ENCODE measurements around the gene EIPR1. TPM values are rescaled to one million over a fixed set of nuclear protein-coding genes. Genes with fewer than 3 reads are reported as not detected.

The EIPR1 gene
- total RNA-seq, 1 experiment from 2014 or later: 36.9 TPM

- ChIA-PET CTCF (no interaction called here), POLR2A (no interaction called here)
- intact Hi-C loops (cut with micrococcal nuclease; ENCODE audit: unreplicated experiment): no loop called here
- Mint-ChIP-seq H3K9me3 (ENCODE audit: unreplicated experiment) (peaks cover 12% of the 10 kb centered on the region), H3K36me3 (ENCODE audit: insufficient read depth, unreplicated experiment) (peaks cover 4% of the 10 kb centered on the region), H3K4me1 (ENCODE audit: low read depth, unreplicated experiment) (no peaks in the 10 kb centered on the region), H3K27me3 (ENCODE audit: insufficient read depth, unreplicated experiment) (no peaks in the 10 kb centered on the region), H3K4me3 (ENCODE audit: unreplicated experiment) (no peak overlapping the region), H3K27ac (ENCODE audit: unreplicated experiment) (no peak overlapping the region)
- no peaks in the 10 kb centered on the region for H3K4me1 ChIP-seq
- no peaks in the 10 kb centered on the region for H3K36me3 ChIP-seq (ENCODE audit: control insufficient read depth, insufficient read depth, low read length)
- peaks cover 5% of the 10 kb centered on the region; the same call in 1 of the 2 replicates for H3K9me3 ChIP-seq
- TF ChIP-seq CTCF (IDR thresholded peaks at IDR 0.05; ENCODE audit: insufficient read depth in 1 of 2, low read depth in 1 of 2, low read length in 1 of 2, severe bottlenecking in 1 of 2, unreplicated experiment in 1 of 2): no peak
- DNase-seq: no peak
- no TSS peak for BruUV-seq (replicated peaks)
- no peaks in the 10 kb centered on the region for H3K27me3 ChIP-seq (replicated peaks; ENCODE audit: control insufficient read depth, insufficient read depth, low read length)
- no peak overlapping the region for H3K4me3 ChIP-seq (ENCODE audit: low read depth, low read length)
Observed at GRCh38 chr2:3244486-3244885, 133.1 kb downstream of the EIPR1 start.

- TF ChIP-seq CTCF (IDR thresholded peaks at IDR 0.05; ENCODE audit: insufficient read depth in 1 of 2, low read depth in 1 of 2, low read length in 1 of 2, severe bottlenecking in 1 of 2, unreplicated experiment in 1 of 2): no peak
- Histone ChIP-seq H3K4me3 (ENCODE audit: low read depth, low read length) (no peak overlapping the region), H3K4me1 (no peaks in the 10 kb centered on the region), H3K9me3 (no peaks in the 10 kb centered on the region), H3K27me3 (replicated peaks; ENCODE audit: control insufficient read depth, insufficient read depth, low read length) (no peaks in the 10 kb centered on the region), H3K36me3 (ENCODE audit: control insufficient read depth, insufficient read depth, low read length) (no peaks in the 10 kb centered on the region)
- peaks cover 4% of the 10 kb centered on the region for H3K36me3 Mint-ChIP-seq (ENCODE audit: insufficient read depth, unreplicated experiment)
- POLR2A ChIA-PET: no interaction called here
- CTCF ChIA-PET: no interaction called here
- H3K27ac Mint-ChIP-seq (ENCODE audit: unreplicated experiment): no peak overlapping the region
- H3K27me3 Mint-ChIP-seq (ENCODE audit: insufficient read depth, unreplicated experiment): no peaks in the 10 kb centered on the region
- BruUV-seq (replicated peaks): no TSS peak
- no peak overlapping the region for H3K4me3 Mint-ChIP-seq (ENCODE audit: unreplicated experiment)
- intact Hi-C loops (cut with micrococcal nuclease; ENCODE audit: unreplicated experiment): no loop called here
- H3K4me1 Mint-ChIP-seq (ENCODE audit: low read depth, unreplicated experiment): no peaks in the 10 kb centered on the region
- H3K9me3 Mint-ChIP-seq (ENCODE audit: unreplicated experiment): peaks cover 5% of the 10 kb centered on the region
- no peak for DNase-seq
Observed at GRCh38 chr2:3243804-3244203, 133.8 kb downstream of the EIPR1 start.

GRCh38 chr2:3242747-3243369, 134.8 kb downstream of the EIPR1 start:
- Histone ChIP-seq H3K9me3 (no peaks in the 10 kb centered on the region), H3K27me3 (replicated peaks; ENCODE audit: control insufficient read depth, insufficient read depth, low read length) (no peaks in the 10 kb centered on the region), H3K4me1 (no peaks in the 10 kb centered on the region), H3K4me3 (ENCODE audit: low read depth, low read length) (no peak overlapping the region), H3K36me3 (ENCODE audit: control insufficient read depth, insufficient read depth, low read length) (no peaks in the 10 kb centered on the region)
- no TSS peak for BruUV-seq (replicated peaks)
- ChIA-PET POLR2A (no interaction called here), CTCF (no interaction called here)
- H3K4me1 Mint-ChIP-seq (ENCODE audit: low read depth, unreplicated experiment): no peaks in the 10 kb centered on the region
- H3K36me3 Mint-ChIP-seq (ENCODE audit: insufficient read depth, unreplicated experiment): peaks cover 4% of the 10 kb centered on the region
- no peak overlapping the region for H3K27ac Mint-ChIP-seq (ENCODE audit: unreplicated experiment)
- no peak for TF ChIP-seq CTCF (IDR thresholded peaks at IDR 0.05; ENCODE audit: insufficient read depth in 1 of 2, low read depth in 1 of 2, low read length in 1 of 2, severe bottlenecking in 1 of 2, unreplicated experiment in 1 of 2)
- H3K9me3 Mint-ChIP-seq (ENCODE audit: unreplicated experiment): no peaks in the 10 kb centered on the region
- H3K4me3 Mint-ChIP-seq (ENCODE audit: unreplicated experiment): no peak overlapping the region
- DNase-seq: no peak
- no peaks in the 10 kb centered on the region for H3K27me3 Mint-ChIP-seq (ENCODE audit: insufficient read depth, unreplicated experiment)
- intact Hi-C loops (cut with micrococcal nuclease; ENCODE audit: unreplicated experiment): no loop called here
